K562 (cell line): ENCODE results near the gene POU3F1.

Experiments
- GABPA ChIP-seq: fragments of 200-800 bp; sonication (Bioruptor generic); conservative IDR thresholded peaks from 2 replicates; pipeline ENCODE4 v1.6.1; 2016; ENCODE audit warnings: low read depth, missing genetic modification characterization, missing compliant biosample characterization
- ZBTB11 ChIP-seq, 3 experiments: fragments of 200-800 bp in 1 of 3; fragments of 250-450 bp in 1 of 3; fragments of 450-650 bp in 1 of 3; sonication (Bioruptor Pico) in 1 of 3; sonication (Bioruptor generic) in 1 of 3; formaldehyde crosslinking in 1 of 3; IDR thresholded peaks; 2 replicates each; pipeline versions ENCODE4 v1.6.1 to v1.8.0; 2016 to 2022; ENCODE audit warnings: mild to moderate bottlenecking in 2 of 3, missing genetic modification characterization in 2 of 3, missing compliant biosample characterization in 1 of 3, moderate library complexity in 1 of 3

GRCh38 chr1:38020396-38020795 lies 26.2 kb downstream of the POU3F1 start:
- TF ChIP-seq ZBTB11 (CRISPR knock-in tag; IDR thresholded peaks at IDR 0.05), result no peak
- TF ChIP-seq GABPA (tag), result no peak
